Stimulated activated CD4-positive, alpha-beta T cell treated with anti-CD3 and anti-CD28 coated beads, TNF-alpha, amount 100 ng/mL, for 48 hours (primary cell): ENCODE measurements around the gene TGFBRAP1.

Experiments used
- DNase-seq, 3 donors: peaks; one replicate each; pipeline ENCODE4 v3.0.0-alpha.2; 2020; ENCODE audit warnings: low read depth in 3 of 3

TGFBRAP1 gene

GRCh38 chr2:105317937-105318336, 11.6 kb downstream of the TGFBRAP1 start:
- DNase-seq: no peak

- no peak for DNase-seq
These were observed 14.2 kb downstream of the TGFBRAP1 start for GRCh38 chr2:105315314-105315713.

GRCh38 chr2:105313877-105314276, 15.7 kb downstream of the TGFBRAP1 start:
- no peak for DNase-seq

GRCh38 chr2:105309147-105309545, 20.4 kb downstream of the TGFBRAP1 start:
- DNase-seq: no peak

- DNase-seq: no peak
These were observed 21.0 kb downstream of the TGFBRAP1 start for GRCh38 chr2:105308382-105309146.

- DNase-seq: no peak
These were observed 21.6 kb downstream of the TGFBRAP1 start for GRCh38 chr2:105307962-105308361.

- DNase-seq: no peak
These were observed 22.0 kb downstream of the TGFBRAP1 start for GRCh38 chr2:105307550-105307949.

GRCh38 chr2:105307146-105307545, 22.4 kb downstream of the TGFBRAP1 start:
- DNase-seq: no peak

- DNase-seq: no peak
These were observed 27.9 kb downstream of the TGFBRAP1 start for GRCh38 chr2:105301646-105302045.

GRCh38 chr2:105299290-105299689, 30.2 kb downstream of the TGFBRAP1 start:
- no peak for DNase-seq

GRCh38 chr2:105298017-105298416, 31.5 kb downstream of the TGFBRAP1 start:
- DNase-seq: no peak

GRCh38 chr2:105297216-105297615, 32.3 kb downstream of the TGFBRAP1 start:
- DNase-seq: no peak

GRCh38 chr2:105296017-105296611, 33.4 kb downstream of the TGFBRAP1 start:
- DNase-seq: no peak

- DNase-seq: peak in 1 of 3 donors; percentile 11
These were observed 34.6 kb downstream of the TGFBRAP1 start for GRCh38 chr2:105294844-105295481.

GRCh38 chr2:105294046-105294445, 35.5 kb downstream of the TGFBRAP1 start:
- no peak for DNase-seq

GRCh38 chr2:105291981-105292380, 37.6 kb downstream of the TGFBRAP1 start:
- no peak for DNase-seq

GRCh38 chr2:105290981-105291660, 38.4 kb downstream of the TGFBRAP1 start:
- DNase-seq: no peak

GRCh38 chr2:105288133-105288532, 41.4 kb downstream of the TGFBRAP1 start:
- DNase-seq: no peak

GRCh38 chr2:105287692-105288091, 41.8 kb downstream of the TGFBRAP1 start:
- peak; percentile 2 to 18 (median 7) for DNase-seq

GRCh38 chr2:105283532-105283931, 46.0 kb downstream of the TGFBRAP1 start:
- no peak for DNase-seq

- DNase-seq: no peak
These were observed 49.3 kb downstream of the TGFBRAP1 start for GRCh38 chr2:105280281-105280680.

- DNase-seq: no peak
These were observed 50.4 kb downstream of the TGFBRAP1 start for GRCh38 chr2:105279126-105279525.
